Astrocyte (in vitro differentiated cells and primary cell): ENCODE results near the gene SPC25.

Experiments used
- CTCF ChIP-seq: IDR thresholded peaks from 2 replicates; pipeline ENCODE4 v1.5.1; 2011; ENCODE audit warnings: low read depth, mild to moderate bottlenecking, inconsistent platforms, low read length, moderate library complexity; ENCODE audit not compliant: insufficient read depth
- EZH2 ChIP-seq: IDR thresholded peaks from 2 replicates; pipeline ENCODE4 v1.6.1; 2012; ENCODE audit warnings: mild to moderate bottlenecking, low read length, inconsistent platforms; ENCODE audit not compliant: insufficient read depth

DNA sequence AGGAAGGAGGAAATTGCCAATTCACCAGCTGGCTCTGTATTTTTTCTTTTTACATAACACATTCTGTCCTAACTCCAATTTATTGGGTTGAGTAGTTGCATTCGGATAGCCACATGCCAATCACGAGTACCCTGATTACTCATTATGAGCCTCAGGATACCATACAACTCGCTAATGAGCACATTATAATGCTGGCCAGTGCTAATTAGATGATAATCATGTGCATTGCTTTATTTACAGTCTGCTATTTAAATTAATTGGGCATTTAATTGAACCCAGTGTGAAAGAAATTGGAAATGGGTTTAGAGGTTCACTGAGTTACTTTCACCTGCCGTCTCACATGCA, 26.1 kb upstream of the SPC25 start:
- no peak for TF ChIP-seq CTCF
- TF ChIP-seq EZH2: no peak
